PC-3 (cell line): ENCODE results near the gene PEX1.

Experiments used
- EZH2 ChIP-seq: fragments of 300-600 bp; sonication (generic); IDR thresholded peaks from one replicate; pipeline ENCODE4 v1.6.1; 2017; ENCODE audit warnings: antibody characterized with exemption, mild to moderate bottlenecking, low read length; ENCODE audit not compliant: unreplicated experiment
- EZH2phosphoT487 ChIP-seq: fragments of 300-600 bp; sonication (generic); IDR thresholded peaks from 2 replicates; pipeline ENCODE4 v1.6.1; 2018; ENCODE audit warnings: mild to moderate bottlenecking, antibody characterized with exemption, low read length, borderline replicate concordance
- TF ChIP-seq, protein P1 (sequence below): fragments of 300-600 bp; sonication (generic); conservative IDR thresholded peaks from 2 replicates; pipeline ENCODE4 v1.5.1; 2017; ENCODE audit warnings: antibody characterized with exemption, low read depth, mild to moderate bottlenecking, low read length

- TF ChIP-seq, protein P1, sequence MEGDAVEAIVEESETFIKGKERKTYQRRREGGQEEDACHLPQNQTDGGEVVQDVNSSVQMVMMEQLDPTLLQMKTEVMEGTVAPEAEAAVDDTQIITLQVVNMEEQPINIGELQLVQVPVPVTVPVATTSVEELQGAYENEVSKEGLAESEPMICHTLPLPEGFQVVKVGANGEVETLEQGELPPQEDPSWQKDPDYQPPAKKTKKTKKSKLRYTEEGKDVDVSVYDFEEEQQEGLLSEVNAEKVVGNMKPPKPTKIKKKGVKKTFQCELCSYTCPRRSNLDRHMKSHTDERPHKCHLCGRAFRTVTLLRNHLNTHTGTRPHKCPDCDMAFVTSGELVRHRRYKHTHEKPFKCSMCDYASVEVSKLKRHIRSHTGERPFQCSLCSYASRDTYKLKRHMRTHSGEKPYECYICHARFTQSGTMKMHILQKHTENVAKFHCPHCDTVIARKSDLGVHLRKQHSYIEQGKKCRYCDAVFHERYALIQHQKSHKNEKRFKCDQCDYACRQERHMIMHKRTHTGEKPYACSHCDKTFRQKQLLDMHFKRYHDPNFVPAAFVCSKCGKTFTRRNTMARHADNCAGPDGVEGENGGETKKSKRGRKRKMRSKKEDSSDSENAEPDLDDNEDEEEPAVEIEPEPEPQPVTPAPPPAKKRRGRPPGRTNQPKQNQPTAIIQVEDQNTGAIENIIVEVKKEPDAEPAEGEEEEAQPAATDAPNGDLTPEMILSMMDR, result no peak
- TF ChIP-seq EZH2, result no peak
- TF ChIP-seq EZH2phosphoT487, result no peak
Measured at GRCh38 chr7:92534572-92534971, 6.3 kb upstream of the PEX1 start.
